ENCODE data around the gene SEL1L2.

SEL1L2 gene

DNA sequence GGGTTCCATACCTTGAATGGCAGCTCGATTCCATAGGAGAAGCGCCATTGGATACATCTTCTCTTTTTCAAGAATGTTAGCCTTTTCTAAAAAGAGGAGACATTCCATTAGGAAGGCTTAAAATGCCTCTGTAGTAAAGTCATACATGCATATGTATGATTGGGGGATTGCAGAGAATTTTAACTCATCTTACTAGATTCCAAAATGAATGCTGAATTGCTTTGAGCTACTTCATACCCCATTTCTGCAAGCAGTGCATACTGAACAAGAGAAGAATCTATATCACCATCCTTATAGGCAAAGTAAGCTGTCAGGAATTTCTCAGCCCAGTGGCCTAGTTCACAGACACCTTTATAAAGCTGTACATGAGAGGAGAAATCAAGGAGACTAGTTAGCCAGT, 125.3 kb downstream of the SEL1L2 start:
- Histone ChIP-seq H3K27ac (ENCODE audit: low read depth, low read length) (no peak overlapping the region), H3K9me3 (ENCODE audit: control insufficient read depth, insufficient read depth, low read depth, low read length) (no peaks in the 10 kb centered on the region), H3K36me3 (ENCODE audit: control insufficient read depth, insufficient read depth, low read length) (no peaks in the 10 kb centered on the region), H3K9ac (ENCODE audit: low read length) (no peak overlapping the region), H3K4me3 (ENCODE audit: low read depth, low read length) (no peak overlapping the region), H3K4me1 (ENCODE audit: control insufficient read depth, insufficient read depth, low read length) (peaks cover 7% of the 10 kb centered on the region), H3K27me3 (ENCODE audit: control insufficient read depth, insufficient read depth, low read length) (no peaks in the 10 kb centered on the region)

DNA sequence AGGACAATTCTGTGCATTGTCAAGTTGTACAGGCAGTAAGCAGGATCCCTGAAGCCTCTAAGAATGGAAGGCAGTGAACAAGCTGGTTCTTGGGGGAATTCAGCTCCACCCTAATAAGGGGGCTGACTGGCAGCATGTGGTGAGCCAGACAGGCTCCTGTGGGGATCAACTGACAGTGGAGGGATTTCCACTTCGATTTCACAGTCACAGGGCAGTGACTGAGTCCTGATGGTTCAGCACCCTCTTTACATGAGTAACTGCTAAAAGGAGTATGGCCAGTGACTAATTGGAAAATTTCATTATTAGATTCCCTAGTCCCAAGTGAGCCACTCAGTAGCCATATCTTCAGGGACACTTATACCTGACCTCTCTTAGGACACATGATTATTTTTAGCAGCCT, 127.2 kb downstream of the SEL1L2 start:
- H3K27ac ChIP-seq (ENCODE audit: low read depth, low read length) = no peak overlapping the region
- H3K9ac ChIP-seq (ENCODE audit: low read length) = no peak overlapping the region
- no peaks in the 10 kb centered on the region for H3K9me3 ChIP-seq (ENCODE audit: control insufficient read depth, insufficient read depth, low read depth, low read length)
- peaks cover 7% of the 10 kb centered on the region for H3K4me1 ChIP-seq (ENCODE audit: control insufficient read depth, insufficient read depth, low read length)
- H3K27me3 ChIP-seq (ENCODE audit: control insufficient read depth, insufficient read depth, low read length) = no peaks in the 10 kb centered on the region
- no peak overlapping the region for H3K4me3 ChIP-seq (ENCODE audit: low read depth, low read length)
- H3K36me3 ChIP-seq (ENCODE audit: control insufficient read depth, insufficient read depth, low read length) = no peaks in the 10 kb centered on the region

DNA sequence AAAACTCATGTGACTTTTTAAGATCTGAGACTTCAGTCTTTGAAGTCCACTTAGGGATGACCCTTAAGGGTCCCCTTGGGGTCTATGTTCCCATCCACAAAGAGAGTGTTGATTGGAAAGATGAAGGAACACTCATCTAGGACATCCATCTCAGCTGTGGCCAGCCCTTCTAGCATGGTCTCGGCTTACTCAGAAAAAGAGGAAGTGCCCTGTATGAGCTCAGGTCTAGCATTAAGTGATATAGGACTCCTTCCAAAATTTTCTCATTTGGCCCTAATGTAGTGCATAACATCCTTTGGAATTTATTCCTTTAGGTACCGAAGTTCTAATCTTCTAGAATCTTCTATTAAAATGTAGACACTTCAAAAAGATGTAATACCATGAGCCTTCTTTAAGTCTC, 128.2 kb downstream of the SEL1L2 start:
- Histone ChIP-seq H3K4me3 (ENCODE audit: low read depth, low read length) (no peak overlapping the region), H3K9me3 (ENCODE audit: control insufficient read depth, insufficient read depth, low read depth, low read length) (no peaks in the 10 kb centered on the region), H3K9ac (ENCODE audit: low read length) (no peak overlapping the region), H3K4me1 (ENCODE audit: control insufficient read depth, insufficient read depth, low read length) (peaks cover 7% of the 10 kb centered on the region), H3K36me3 (ENCODE audit: control insufficient read depth, insufficient read depth, low read length) (no peaks in the 10 kb centered on the region), H3K27me3 (ENCODE audit: control insufficient read depth, insufficient read depth, low read length) (no peaks in the 10 kb centered on the region), H3K27ac (ENCODE audit: low read depth, low read length) (no peak overlapping the region)

DNA sequence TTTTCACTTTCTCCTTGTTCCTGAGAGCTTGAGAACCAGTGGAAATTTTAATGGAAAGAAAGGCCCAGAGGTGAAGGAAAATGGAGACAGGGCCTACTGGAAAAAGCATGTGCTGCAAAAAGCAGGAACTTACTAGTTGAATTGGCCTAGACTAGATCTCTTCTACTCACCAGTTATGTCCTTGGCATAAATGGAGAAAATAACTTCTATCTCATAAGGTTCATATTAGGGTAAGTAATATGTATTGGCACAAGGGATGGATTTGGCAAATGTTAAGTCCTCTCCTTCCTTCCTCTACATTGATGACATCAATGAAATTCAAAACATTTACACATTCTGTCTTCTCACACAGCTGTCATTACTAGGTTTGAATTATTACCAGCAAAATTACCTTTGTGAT, 131.5 kb downstream of the SEL1L2 start:
- Histone ChIP-seq H3K4me3 (ENCODE audit: low read depth, low read length) (no peak overlapping the region), H3K4me1 (ENCODE audit: control insufficient read depth, insufficient read depth, low read length) (no peaks in the 10 kb centered on the region; the same call in 1 of the 2 replicates), H3K27ac (ENCODE audit: low read depth, low read length) (no peak overlapping the region), H3K27me3 (ENCODE audit: control insufficient read depth, insufficient read depth, low read length) (no peaks in the 10 kb centered on the region), H3K9ac (ENCODE audit: low read length) (no peak overlapping the region), H3K9me3 (ENCODE audit: control insufficient read depth, insufficient read depth, low read depth, low read length) (no peaks in the 10 kb centered on the region), H3K36me3 (ENCODE audit: control insufficient read depth, insufficient read depth, low read length) (no peaks in the 10 kb centered on the region)

DNA sequence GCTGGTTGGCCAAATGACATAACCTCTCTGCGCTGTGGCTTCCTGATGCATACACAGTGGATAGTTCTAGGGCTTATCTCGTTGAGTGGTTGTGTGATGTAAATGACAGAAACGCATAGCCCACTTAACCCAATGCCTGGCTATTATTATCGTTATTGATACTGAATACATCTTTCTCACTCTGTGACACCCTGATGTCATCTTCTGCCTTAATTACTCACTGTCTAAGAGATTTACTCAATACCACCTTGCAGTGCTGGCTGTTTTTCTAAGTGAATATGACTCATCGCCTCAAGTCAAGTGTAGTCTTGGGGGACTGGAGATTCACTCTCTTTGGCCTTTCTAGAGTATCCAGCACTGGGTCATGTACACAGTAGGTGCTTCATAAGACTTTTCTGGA, 132.0 kb downstream of the SEL1L2 start:
- Histone ChIP-seq H3K27me3 (ENCODE audit: control insufficient read depth, insufficient read depth, low read length) (no peaks in the 10 kb centered on the region), H3K4me3 (ENCODE audit: low read depth, low read length) (no peak overlapping the region), H3K36me3 (ENCODE audit: control insufficient read depth, insufficient read depth, low read length) (no peaks in the 10 kb centered on the region), H3K9ac (ENCODE audit: low read length) (no peak overlapping the region), H3K9me3 (ENCODE audit: control insufficient read depth, insufficient read depth, low read depth, low read length) (no peaks in the 10 kb centered on the region), H3K4me1 (ENCODE audit: control insufficient read depth, insufficient read depth, low read length) (no peaks in the 10 kb centered on the region; the same call in 1 of the 2 replicates), H3K27ac (ENCODE audit: low read depth, low read length) (no peak overlapping the region)

DNA sequence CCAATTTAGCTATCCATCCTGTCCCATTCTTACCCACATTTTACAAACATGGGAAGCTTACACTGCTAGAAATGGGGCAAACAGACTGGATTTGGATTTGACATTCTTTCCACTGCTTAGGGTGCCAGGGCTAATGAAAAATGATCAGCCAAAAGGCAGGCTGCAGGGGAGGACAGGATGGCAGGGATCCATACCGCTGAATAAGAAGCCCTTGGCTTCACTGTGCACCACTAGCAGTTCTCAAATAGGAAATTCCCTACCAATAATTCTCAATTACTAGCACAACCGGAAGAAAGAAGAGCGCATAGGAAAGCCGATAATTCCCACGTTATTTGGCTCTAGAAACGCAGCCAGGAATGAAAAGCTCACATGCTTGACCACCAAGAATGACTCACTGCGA, 132.5 kb downstream of the SEL1L2 start:
- Histone ChIP-seq H3K4me1 (ENCODE audit: control insufficient read depth, insufficient read depth, low read length) (no peaks in the 10 kb centered on the region; the same call in 1 of the 2 replicates), H3K9me3 (ENCODE audit: control insufficient read depth, insufficient read depth, low read depth, low read length) (no peaks in the 10 kb centered on the region), H3K36me3 (ENCODE audit: control insufficient read depth, insufficient read depth, low read length) (no peaks in the 10 kb centered on the region), H3K27me3 (ENCODE audit: control insufficient read depth, insufficient read depth, low read length) (no peaks in the 10 kb centered on the region), H3K27ac (ENCODE audit: low read depth, low read length) (no peak overlapping the region), H3K9ac (ENCODE audit: low read length) (no peak overlapping the region), H3K4me3 (ENCODE audit: low read depth, low read length) (no peak overlapping the region)

DNA sequence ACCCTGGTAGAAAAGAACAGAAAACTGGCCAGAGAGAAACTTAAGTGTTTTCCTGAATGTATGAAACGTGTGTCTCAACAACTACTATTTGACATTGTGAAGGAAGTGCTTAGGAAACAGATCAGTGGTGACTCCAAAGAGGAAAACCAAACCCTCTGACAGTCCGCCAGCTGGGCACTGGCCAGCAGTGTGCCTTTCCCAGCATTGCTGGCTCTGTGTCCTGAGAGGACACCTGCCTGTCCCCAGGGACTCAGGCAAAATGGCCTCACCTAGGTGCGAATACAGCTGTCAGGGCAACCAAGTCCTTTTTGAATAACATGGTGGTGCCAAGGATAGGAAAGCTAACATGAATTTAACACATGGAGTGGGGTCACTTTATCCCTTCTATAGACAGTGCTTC, 133.1 kb downstream of the SEL1L2 start:
- H3K27ac ChIP-seq (ENCODE audit: low read depth, low read length) = no peak overlapping the region
- no peak overlapping the region for H3K9ac ChIP-seq (ENCODE audit: low read length)
- H3K9me3 ChIP-seq (ENCODE audit: control insufficient read depth, insufficient read depth, low read depth, low read length) = no peaks in the 10 kb centered on the region
- no peak overlapping the region for H3K4me3 ChIP-seq (ENCODE audit: low read depth, low read length)
- H3K36me3 ChIP-seq (ENCODE audit: control insufficient read depth, insufficient read depth, low read length) = no peaks in the 10 kb centered on the region
- H3K4me1 ChIP-seq (ENCODE audit: control insufficient read depth, insufficient read depth, low read length) = no peaks in the 10 kb centered on the region; the same call in 1 of the 2 replicates
- no peaks in the 10 kb centered on the region for H3K27me3 ChIP-seq (ENCODE audit: control insufficient read depth, insufficient read depth, low read length)

DNA sequence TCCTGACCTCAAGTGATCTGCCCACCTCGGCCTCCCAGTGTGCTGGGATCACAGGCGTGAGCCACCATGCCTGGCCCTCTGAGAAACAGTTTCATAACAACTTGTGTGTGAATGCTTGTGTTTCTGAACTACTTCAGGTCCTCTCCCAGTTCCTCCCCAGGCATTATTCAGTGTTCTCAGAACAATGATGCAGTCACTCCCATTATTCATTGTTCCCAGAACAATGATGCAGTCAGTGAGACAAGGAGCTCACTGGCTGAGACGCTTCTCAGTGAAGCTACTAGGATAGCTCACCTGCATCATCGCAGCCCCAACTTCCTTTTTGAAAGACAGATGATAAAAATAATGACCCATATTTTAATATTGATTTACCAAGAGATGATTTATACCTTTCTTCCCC, 134.1 kb downstream of the SEL1L2 start:
- Histone ChIP-seq H3K27me3 (ENCODE audit: control insufficient read depth, insufficient read depth, low read length) (no peaks in the 10 kb centered on the region), H3K36me3 (ENCODE audit: control insufficient read depth, insufficient read depth, low read length) (no peaks in the 10 kb centered on the region), H3K9ac (ENCODE audit: low read length) (no peak overlapping the region), H3K9me3 (ENCODE audit: control insufficient read depth, insufficient read depth, low read depth, low read length) (no peaks in the 10 kb centered on the region), H3K4me3 (ENCODE audit: low read depth, low read length) (no peak overlapping the region), H3K4me1 (ENCODE audit: control insufficient read depth, insufficient read depth, low read length) (no peaks in the 10 kb centered on the region; the same call in 1 of the 2 replicates), H3K27ac (ENCODE audit: low read depth, low read length) (no peak overlapping the region)

DNA sequence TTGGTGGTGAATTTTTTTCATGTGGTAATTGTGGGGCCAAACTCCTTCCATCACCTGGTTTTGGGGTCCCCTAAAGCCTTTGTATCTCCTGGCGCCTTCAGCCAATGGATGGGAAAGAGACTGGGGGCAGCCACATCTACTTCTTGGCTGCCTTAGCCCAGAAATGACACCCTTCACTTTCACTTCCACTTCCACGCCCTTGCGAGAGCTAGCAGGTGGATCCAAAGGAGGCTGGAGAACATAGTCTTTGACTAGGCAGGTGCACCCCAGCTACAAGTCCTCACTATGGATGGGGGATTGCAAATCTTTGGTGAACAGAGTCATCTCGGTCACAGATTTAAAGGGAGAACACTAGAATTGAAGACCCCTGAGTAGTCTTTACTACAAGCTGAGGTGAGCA, 134.8 kb downstream of the SEL1L2 start:
- Histone ChIP-seq H3K4me1 (ENCODE audit: control insufficient read depth, insufficient read depth, low read length) (no peaks in the 10 kb centered on the region; the same call in 1 of the 2 replicates), H3K27ac (ENCODE audit: low read depth, low read length) (no peak overlapping the region), H3K27me3 (ENCODE audit: control insufficient read depth, insufficient read depth, low read length) (no peaks in the 10 kb centered on the region), H3K4me3 (ENCODE audit: low read depth, low read length) (no peak overlapping the region), H3K9ac (ENCODE audit: low read length) (no peak overlapping the region), H3K9me3 (ENCODE audit: control insufficient read depth, insufficient read depth, low read depth, low read length) (no peaks in the 10 kb centered on the region), H3K36me3 (ENCODE audit: control insufficient read depth, insufficient read depth, low read length) (no peaks in the 10 kb centered on the region)

DNA sequence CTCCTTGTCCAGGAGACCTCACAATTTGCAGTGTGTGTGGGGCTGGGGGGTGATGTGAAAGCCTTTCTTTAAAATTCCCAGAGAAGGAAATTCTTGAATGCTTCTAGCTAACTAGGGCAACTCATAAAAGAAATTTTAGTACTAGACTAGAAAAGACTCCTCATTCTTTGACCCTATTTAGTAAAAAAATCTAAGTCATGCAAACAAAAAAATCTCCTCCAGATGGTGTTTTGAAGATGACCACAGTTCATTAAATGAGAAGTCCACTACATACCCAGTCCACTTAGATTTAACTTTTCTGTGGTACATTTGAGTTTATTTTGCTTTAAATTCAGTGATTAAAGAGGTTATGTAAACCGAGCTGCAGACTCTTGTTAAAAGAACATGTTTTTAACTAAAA, 138.1 kb downstream of the SEL1L2 start:
- Histone ChIP-seq H3K36me3 (ENCODE audit: control insufficient read depth, insufficient read depth, low read length) (no peaks in the 10 kb centered on the region), H3K9me3 (ENCODE audit: control insufficient read depth, insufficient read depth, low read depth, low read length) (no peaks in the 10 kb centered on the region), H3K27me3 (ENCODE audit: control insufficient read depth, insufficient read depth, low read length) (no peaks in the 10 kb centered on the region), H3K4me3 (ENCODE audit: low read depth, low read length) (no peak overlapping the region), H3K27ac (ENCODE audit: low read depth, low read length) (no peak overlapping the region), H3K9ac (ENCODE audit: low read length) (no peak overlapping the region), H3K4me1 (ENCODE audit: control insufficient read depth, insufficient read depth, low read length) (no peaks in the 10 kb centered on the region; the same call in 1 of the 2 replicates)

DNA sequence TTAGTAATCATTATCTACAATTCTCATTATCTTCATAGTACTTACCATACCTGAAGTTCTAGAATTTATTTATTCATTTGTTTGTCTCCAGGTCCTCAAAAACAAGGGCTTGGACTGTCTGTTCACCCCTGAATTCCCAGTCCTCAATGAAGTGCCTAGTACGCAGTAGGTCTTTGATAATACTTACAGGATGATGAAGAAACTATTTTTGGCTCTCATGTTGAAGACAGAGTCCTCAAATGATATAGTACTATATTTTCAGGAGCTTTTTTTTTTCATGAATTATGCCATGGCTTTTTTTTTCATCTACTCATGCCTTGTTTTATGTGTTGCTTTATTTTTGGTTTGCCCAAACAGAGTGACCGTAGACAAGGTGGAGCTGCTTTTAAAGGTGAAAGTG, 139.1 kb downstream of the SEL1L2 start:
- Histone ChIP-seq H3K9me3 (ENCODE audit: control insufficient read depth, insufficient read depth, low read depth, low read length) (no peaks in the 10 kb centered on the region), H3K4me1 (ENCODE audit: control insufficient read depth, insufficient read depth, low read length) (no peaks in the 10 kb centered on the region; the same call in 1 of the 2 replicates), H3K27ac (ENCODE audit: low read depth, low read length) (no peak overlapping the region), H3K27me3 (ENCODE audit: control insufficient read depth, insufficient read depth, low read length) (no peaks in the 10 kb centered on the region), H3K4me3 (ENCODE audit: low read depth, low read length) (no peak overlapping the region), H3K9ac (ENCODE audit: low read length) (no peak overlapping the region), H3K36me3 (ENCODE audit: control insufficient read depth, insufficient read depth, low read length) (no peaks in the 10 kb centered on the region)

DNA sequence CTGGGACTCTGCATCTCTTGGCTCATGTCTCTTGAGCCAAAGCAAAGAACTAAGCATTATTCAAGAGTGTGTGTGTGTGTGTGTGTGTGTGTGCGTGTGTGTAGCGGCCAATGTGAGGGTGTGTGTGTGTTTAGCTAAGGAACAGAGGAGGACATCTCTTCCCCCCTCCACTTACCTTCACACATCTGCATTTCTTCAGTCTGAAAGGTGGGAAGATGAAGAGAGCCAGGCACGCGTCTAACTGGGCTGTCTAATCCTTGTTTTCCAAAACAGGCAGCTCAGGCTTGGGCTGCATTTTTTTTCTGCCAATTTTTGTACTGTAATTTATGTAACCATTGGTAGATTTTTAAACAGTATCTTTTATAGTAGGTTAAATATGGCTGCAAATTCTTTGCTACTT, 146.1 kb downstream of the SEL1L2 start:
- Histone ChIP-seq H3K9me3 (ENCODE audit: control insufficient read depth, insufficient read depth, low read depth, low read length) (no peaks in the 10 kb centered on the region), H3K4me1 (ENCODE audit: control insufficient read depth, insufficient read depth, low read length) (no peaks in the 10 kb centered on the region), H3K27me3 (ENCODE audit: control insufficient read depth, insufficient read depth, low read length) (peaks cover 7% of the 10 kb centered on the region; the same call in 1 of the 2 replicates), H3K9ac (ENCODE audit: low read length) (no peak overlapping the region), H3K4me3 (ENCODE audit: low read depth, low read length) (no peak overlapping the region), H3K36me3 (ENCODE audit: control insufficient read depth, insufficient read depth, low read length) (no peaks in the 10 kb centered on the region), H3K27ac (ENCODE audit: low read depth, low read length) (no peak overlapping the region)
